GM19099 (cell line): ENCODE data around the gene TTC28.

ENCODE experiments used
- POLR2A ChIP-seq: IDR thresholded peaks from 3 replicates; pipeline ENCODE4 v1.6.1; 2011; ENCODE audit warnings: low read depth; ENCODE audit not compliant: insufficient read length; ENCODE audit errors: extremely low read depth

The TTC28 gene

DNA sequence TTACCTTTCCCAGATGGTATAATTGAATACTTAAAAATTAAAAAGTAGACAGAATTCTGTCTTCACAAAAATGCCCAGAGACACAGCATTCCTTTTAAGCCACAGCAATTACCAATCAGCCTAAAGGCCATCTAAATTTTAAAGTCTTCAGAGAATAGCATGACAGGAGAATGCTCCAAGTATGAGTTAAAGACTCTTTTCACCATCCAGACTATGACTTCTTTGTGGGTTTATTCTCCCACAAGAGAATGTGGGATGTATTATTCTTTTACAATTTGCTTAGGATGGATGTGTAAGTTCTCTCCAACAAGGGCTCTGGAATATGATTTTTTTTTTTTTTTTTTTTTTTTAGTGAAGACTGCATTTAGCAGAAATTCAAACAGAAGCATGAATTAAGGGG lies 249.9 kb downstream of the TTC28 start:
- no peak for TF ChIP-seq POLR2A

DNA sequence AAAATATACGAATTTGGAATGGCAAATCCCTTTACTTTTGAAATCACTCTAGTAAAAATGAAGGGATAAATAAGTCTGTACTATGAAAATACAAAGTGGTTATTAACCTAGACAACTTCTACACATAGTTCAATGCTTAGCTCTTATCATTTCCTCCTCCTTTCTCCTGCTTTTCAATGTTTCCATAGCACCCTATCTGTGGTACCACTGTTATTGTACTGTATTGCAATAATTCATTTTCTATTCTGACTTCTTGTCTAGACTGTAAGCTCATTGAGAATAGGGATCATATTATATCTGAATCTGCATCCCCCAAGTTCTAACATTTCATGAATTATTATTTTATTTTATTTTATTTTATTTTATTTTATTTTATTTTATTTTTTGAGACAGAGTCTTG lies 251.4 kb downstream of the TTC28 start:
- no peak for TF ChIP-seq POLR2A

DNA sequence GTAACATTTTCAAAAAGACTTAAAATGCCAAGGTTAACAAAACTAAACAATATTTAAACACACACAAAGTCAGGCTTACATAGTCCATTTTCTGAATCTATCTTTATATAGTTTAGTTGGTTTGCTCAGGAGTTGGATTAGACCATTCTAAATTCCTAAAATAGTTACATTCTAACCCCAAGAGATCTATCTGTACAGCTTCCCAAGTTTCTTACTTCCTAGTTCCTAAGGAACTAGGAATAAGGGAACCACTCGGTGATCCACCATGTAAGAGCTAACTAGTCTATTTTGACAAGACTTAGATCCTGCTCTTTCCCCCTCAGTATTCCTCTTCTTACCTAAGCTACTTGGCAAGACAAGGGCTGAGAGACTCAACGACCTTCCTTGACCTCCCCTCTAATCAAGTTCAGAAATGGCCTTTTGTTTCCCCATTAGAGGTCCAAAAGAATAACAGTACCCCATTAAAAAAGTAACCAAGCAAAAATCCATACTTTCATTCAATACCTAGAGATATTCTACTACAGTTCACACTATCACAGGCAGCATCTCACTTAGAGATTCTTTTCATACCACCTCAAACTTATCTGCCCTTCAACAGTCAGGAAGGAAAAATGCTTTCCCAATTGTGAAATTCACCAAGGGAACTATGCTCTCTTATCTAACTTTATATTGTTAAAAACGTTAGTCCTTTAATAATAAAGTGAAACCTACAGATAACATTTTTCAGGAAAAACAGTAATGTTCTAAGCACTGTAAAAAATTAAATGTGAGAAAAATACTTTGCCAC lies 253.1 kb downstream of the TTC28 start:
- TF ChIP-seq POLR2A, result no peak

DNA sequence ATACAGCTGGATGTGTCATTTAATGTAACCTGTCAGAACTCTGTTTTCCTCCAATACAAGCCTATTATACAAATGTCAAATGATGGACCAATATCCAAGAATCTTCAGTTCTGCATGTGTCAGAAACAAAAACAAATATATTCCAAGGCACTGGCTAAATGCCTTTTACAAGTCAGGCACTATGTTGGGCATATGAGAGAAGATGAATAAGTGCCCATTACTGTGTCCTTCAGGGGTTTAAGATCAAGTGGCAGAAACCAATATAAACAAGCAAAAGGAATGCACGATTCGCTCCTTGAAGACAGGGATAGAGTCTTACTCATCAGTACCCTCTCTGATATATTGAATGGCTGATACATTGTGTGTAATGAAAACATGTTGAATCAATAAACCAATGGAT lies 254.4 kb downstream of the TTC28 start:
- TF ChIP-seq POLR2A, result no peak

DNA sequence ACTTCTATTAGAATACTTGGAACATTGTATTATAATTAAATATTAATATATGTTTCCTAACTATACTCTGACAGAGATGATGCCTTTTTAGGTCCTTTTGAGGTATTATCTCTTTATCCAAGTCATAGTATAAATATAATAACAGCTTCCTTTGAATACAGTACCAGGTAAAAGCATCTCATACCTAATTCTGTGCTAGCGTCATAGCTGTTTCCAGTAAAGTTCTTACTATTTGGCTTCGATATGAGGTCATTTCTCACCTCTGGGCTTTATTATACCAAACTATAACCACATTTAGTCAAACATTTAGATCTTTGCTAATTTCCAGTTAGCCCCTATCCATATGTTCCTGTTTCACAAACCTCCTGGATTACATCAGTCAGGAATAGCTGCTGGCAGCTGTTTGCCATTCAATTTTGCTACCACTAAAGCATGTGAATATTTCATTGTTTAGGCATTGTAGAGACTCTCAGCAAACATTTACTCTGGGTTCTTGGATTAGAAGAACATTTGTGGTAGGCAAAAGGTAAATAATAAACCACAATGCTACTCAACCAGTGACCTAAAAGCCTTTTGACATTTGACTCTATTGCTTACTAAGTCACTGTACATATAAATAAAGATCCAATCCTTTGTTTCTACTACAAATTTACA lies 255.1 kb downstream of the TTC28 start:
- TF ChIP-seq POLR2A, result no peak

DNA sequence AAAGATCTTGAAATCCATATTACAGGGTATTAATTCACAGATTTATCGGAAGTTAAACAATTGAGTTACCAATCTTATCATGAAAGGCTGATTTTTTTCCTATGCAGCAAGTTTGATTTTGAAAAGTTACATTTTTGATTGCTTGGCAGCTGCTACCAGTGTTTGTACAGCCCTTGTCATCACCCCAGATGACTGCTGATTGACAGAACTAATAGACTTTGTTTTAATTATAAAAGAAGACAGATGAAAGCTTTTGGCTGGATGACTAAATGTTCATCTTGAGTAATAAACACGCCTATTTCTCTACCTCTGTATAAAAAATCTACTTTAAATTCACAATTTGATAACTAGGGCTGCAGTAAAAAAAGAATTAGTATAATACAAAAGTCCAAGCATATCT lies 259.7 kb downstream of the TTC28 start:
- no peak for TF ChIP-seq POLR2A

DNA sequence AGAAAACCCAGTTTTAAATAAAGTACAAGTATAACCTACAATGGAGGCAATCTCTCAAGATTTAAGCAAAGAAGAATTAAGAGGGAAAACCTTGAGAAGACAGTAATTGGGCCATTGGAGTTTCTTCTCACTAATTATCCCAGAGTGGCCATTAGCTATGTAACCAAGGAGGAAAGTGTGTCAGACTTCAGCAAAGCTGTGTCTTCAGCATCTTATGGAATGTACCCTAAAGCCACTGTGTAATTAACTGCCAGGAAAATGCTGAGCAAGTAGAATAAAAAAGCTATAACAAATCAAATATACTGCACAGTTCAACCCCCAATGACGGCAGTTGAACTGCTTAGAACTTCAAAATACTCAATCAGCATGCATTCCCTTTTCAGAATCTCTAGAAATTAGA lies 261.6 kb downstream of the TTC28 start:
- TF ChIP-seq POLR2A, result no peak

DNA sequence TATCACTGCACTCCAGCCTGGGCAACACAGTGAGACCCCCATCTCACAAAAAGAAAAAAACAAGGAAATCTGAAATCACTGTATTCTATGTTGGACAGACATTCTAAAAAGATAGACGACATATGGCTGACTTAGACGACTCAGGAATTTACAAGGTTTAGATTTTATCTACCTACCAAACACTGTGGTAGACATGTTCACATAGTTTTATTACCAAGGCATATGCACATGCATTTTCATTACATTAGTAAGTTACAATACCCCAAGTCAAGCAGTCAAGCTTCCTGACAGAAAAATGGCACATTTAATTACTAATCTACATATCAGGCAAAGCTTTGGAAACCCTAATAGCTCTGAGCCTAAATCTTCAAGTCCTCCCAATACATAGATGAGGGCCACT lies 262.2 kb downstream of the TTC28 start:
- TF ChIP-seq POLR2A, result no peak

DNA sequence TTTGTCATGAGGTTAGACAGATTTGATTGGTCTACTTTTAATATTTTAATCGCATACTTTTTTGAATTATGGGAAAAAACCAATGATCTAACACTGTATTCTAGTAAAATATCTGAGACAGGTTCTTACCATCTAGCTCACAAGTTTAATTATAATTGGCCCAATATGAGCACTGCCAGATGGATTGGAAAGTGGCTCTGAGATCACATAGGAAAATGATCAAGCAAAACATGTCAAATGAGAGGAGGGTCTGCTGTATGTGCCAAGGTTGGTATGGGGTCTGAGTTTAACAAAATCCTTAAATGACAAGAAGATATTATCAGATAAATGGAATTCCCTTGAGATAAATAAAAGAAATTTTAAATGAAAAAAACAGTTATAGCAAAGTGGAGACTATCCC lies 264.7 kb downstream of the TTC28 start:
- no peak for TF ChIP-seq POLR2A

DNA sequence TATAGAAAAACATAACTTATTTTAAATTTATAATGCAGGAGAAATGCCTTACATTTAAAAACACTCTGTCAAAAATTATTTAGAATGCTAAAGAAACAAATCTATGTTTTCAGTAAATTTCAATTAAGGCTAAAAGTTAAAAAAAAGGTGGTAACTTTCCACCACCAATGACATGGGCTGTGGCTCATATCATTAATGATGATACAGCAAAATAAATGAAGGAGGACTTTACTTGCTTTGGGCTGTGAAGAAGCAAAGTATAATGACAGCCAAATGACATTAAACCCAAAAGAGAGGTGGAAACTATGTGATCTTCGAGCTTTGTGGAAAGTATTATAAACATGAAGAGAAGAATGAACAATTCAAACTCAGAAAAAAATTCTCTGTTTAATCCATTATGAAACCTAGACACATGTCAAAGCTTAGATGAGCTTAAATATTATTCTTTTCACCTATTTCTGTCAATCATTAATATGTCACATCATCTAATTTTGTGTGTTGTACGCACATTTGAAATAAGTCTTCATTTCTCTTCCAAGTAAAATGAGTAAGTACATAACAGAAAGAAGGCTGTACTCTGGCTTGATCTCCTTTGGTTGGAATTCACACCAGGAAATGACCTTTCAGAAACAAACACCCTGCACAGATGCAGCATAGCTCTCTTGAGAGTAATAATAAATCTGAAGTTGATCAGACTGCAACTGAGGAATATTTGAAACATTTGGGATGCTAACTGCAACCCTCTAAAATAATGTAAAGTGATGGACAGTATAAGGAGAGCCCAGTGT lies 265.8 kb downstream of the TTC28 start:
- no peak for TF ChIP-seq POLR2A

DNA sequence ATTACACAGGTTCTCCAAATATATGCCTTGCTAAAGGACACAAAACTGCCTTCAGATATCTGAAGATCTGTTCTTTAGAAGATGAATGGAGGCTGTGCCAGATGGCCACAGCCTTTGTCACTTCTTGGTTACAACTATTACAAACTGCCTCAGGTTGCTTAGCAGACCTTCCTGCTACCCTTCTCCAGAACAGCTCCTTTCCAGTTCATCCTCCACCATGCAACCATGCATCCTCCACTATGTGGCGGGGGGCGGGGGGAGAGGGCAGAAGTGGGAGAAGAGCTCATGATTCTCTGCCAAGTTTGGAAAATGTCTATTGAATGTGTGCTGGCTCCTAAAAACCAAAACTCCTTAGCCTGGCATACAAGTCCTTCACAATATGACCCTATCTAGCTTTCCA lies 267.5 kb downstream of the TTC28 start:
- no peak for TF ChIP-seq POLR2A

DNA sequence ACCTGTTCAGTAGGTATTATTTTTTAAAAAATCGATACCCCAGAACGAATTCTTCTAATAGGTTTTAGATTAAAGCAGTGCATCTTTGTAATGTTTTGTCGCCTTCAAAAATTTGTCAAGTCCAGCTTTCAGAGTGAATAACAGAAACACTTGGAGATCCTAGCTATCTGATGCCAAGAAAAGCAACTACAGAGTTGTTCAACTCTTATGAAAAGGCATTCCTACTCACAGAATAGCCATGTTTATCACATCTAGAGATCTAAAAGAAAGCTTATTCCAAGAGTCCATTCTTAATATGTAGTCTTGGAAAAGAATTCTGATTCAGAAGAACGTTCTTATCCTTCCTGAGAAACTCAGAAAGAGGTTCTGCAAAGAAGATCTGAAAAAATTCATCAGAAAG lies 268.5 kb downstream of the TTC28 start:
- no peak for TF ChIP-seq POLR2A

DNA sequence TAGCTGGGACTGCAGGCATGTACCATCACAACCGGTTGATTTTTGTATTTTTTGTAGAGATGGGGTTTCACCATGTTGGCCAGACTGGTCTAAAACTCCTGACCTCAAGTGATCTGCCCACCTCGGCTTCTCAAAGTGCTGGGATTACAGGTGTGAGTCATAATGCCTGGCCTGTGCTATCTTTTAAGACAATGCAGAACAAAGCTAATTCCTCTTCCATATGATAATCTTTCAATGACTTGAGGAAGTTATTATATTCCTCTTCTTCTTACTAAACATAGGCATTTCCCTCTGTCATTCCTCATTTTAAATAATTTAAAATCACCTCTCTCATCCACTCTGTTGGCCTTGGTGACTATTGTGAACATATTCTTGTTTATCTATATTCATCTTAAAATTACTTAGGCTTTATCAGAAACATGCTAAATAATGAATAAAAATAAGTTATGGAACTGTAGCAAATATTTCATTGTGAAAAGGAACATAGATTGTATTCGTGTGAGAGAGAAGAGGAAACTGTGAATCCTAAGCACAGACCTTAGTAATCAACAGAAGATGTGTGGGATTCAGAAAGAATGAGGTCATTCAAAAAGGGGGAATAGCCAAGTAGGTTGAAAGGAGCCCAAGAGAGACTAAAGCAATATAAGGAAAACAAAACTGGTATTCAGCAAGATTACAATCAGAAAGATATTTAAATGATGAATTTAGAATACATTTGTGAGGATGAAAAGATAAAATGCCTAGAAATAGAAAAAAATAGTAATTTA lies 269.4 kb downstream of the TTC28 start:
- no peak for TF ChIP-seq POLR2A

DNA sequence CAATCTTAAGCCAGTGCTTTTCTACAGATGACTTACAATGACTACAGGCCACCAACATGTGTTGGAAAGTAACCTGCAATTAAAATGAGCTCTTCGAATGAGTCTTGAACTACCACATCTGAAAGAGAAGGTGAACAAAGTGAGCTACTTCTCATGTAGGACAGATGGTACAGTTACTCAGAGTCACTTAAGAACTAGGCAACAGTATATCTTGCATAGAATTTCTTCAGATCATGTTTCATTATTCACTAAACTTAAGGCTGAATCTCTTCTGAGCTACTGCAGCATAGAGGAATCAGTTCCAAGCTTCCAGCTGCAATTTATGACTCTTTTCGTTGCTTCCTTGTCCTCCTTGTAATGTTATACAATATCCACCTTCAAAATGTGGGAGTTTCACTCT lies 270.9 kb downstream of the TTC28 start:
- TF ChIP-seq POLR2A, result no peak

DNA sequence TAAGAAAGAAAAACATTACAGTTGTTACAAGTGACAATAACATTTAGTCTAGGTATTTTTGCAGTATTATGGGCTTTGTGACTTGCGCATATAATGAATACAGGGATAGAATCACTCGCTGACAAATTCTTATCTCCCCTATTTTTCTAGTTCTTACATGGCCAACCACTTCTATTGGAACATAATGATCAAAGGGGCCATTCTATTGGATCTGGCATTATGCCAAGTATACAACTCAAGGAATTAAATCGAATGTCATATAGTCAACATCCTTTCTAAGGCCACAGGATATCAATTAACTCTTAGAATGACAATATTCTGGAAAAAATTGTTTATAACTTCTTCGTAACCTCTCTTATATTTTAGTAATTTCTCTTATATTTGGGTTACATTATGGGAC lies 272.0 kb downstream of the TTC28 start:
- TF ChIP-seq POLR2A, result no peak
